ENCODE results near the gene TUBB8.

- no peak for TF ChIP-seq POLR2A (IDR thresholded peaks at IDR 0.05)
- TF ChIP-seq, protein P1, sequence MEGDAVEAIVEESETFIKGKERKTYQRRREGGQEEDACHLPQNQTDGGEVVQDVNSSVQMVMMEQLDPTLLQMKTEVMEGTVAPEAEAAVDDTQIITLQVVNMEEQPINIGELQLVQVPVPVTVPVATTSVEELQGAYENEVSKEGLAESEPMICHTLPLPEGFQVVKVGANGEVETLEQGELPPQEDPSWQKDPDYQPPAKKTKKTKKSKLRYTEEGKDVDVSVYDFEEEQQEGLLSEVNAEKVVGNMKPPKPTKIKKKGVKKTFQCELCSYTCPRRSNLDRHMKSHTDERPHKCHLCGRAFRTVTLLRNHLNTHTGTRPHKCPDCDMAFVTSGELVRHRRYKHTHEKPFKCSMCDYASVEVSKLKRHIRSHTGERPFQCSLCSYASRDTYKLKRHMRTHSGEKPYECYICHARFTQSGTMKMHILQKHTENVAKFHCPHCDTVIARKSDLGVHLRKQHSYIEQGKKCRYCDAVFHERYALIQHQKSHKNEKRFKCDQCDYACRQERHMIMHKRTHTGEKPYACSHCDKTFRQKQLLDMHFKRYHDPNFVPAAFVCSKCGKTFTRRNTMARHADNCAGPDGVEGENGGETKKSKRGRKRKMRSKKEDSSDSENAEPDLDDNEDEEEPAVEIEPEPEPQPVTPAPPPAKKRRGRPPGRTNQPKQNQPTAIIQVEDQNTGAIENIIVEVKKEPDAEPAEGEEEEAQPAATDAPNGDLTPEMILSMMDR (IDR thresholded peaks at IDR 0.05), result no peak
Observed at GRCh38 chr10:95356-96115, 46.4 kb upstream of the TUBB8 start.

All from upper lobe of left lung (tissue), 4 donors.